ENCODE measurements around the gene BUB1. TPM values are rescaled to one million over a fixed set of nuclear protein-coding genes. Genes with fewer than 3 reads are reported as not detected.

BUB1 gene
- total and polyA plus RNA-seq, 9 of the 15 experiments (the other 6 are each of a cell fraction or from before 2014, with no cell fraction given) = 73.4 to 247 (median 118) TPM

DNA sequence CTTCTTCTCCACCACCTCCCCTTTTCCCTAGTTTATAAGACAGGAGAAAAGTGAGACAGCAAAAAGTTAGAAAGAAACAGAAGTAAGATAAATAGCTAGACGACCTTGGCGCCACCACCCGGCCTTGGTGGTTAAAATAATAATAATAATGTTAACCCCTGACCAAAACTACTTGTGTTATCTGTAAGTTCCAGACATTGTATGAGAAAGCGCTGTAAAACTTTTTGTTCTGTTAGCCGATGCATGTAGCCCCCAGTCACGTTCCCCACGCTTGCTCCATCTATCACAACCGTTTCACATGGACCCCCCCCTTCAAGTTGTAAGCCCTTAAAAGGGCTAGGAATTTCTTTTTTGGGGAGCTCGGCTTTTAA is 1.5 kb upstream of the BUB1 start (continued):
- peak; percentile 25 for TF ChIP-seq CCNT2 (IDR thresholded peaks at IDR 0.05; ENCODE audit: borderline replicate concordance, extremely low read depth, insufficient read length, low read depth, low read length)
- TF ChIP-seq EP300 (IDR thresholded peaks at IDR 0.05; ENCODE audit: low read length) = peak; percentile 71
- TF ChIP-seq EP400 (IDR thresholded peaks at IDR 0.05) = peak; percentile 48; the same call in 1 of the 2 replicates
- peak; percentile 46 for TF ChIP-seq TAF9B (IDR thresholded peaks at IDR 0.05; ENCODE audit: partially characterized antibody)
- no peak for TF ChIP-seq MED1 (CRISPR knock-in tag; IDR thresholded peaks at IDR 0.05; ENCODE audit: borderline replicate concordance)
- TF ChIP-seq TAL1 (IDR thresholded peaks at IDR 0.05) = peak; percentile 73
- no peak for TF ChIP-seq USF2 (CRISPR knock-in tag; IDR thresholded peaks at IDR 0.05)
- TF ChIP-seq, protein P1, sequence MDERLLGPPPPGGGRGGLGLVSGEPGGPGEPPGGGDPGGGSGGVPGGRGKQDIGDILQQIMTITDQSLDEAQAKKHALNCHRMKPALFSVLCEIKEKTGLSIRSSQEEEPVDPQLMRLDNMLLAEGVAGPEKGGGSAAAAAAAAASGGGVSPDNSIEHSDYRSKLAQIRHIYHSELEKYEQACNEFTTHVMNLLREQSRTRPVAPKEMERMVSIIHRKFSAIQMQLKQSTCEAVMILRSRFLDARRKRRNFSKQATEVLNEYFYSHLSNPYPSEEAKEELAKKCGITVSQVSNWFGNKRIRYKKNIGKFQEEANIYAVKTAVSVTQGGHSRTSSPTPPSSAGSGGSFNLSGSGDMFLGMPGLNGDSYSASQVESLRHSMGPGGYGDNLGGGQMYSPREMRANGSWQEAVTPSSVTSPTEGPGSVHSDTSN (CRISPR knock-in tag; IDR thresholded peaks at IDR 0.05; ENCODE audit: low read depth) = no peak
- TF ChIP-seq, protein P1 (tag; conservative IDR thresholded peaks at IDR 0.05; ENCODE audit: low read depth) = peak; percentile 74
- peak; percentile 89 for TF ChIP-seq ARID1B (IDR thresholded peaks at IDR 0.05)
- peak; percentile 76 for TF ChIP-seq TCF3 (CRISPR knock-in tag; IDR thresholded peaks at IDR 0.05)
- peak; percentile 85 for TF ChIP-seq NFE2 (IDR thresholded peaks at IDR 0.05; ENCODE audit: low read depth)
- peak; percentile 79 for TF ChIP-seq SMAD4 (CRISPR knock-in tag; conservative IDR thresholded peaks at IDR 0.05)
- TF ChIP-seq, protein P2, sequence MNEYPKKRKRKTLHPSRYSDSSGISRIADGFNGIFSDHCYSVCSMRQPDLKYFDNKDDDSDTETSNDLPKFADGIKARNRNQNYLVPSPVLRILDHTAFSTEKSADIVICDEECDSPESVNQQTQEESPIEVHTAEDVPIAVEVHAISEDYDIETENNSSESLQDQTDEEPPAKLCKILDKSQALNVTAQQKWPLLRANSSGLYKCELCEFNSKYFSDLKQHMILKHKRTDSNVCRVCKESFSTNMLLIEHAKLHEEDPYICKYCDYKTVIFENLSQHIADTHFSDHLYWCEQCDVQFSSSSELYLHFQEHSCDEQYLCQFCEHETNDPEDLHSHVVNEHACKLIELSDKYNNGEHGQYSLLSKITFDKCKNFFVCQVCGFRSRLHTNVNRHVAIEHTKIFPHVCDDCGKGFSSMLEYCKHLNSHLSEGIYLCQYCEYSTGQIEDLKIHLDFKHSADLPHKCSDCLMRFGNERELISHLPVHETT (CRISPR knock-in tag; conservative IDR thresholded peaks at IDR 0.05 in 1 of 2, IDR thresholded peaks at IDR 0.05 in 1 of 2) = peak in 1 of 2 experiments; percentile 44; a peak in 1 of 4 replicates
- TF ChIP-seq TEAD4 (IDR thresholded peaks at IDR 0.05; ENCODE audit: low read length) = peak; percentile 78
- TF ChIP-seq TEAD4 (CRISPR knock-in tag; IDR thresholded peaks at IDR 0.05; ENCODE audit: borderline replicate concordance) = no peak
- peak; percentile 16 to 26; a peak in 1 of 4 replicates for TF ChIP-seq RAD21 (CRISPR knock-in tag; conservative IDR thresholded peaks at IDR 0.05 in 1 of 2, IDR thresholded peaks at IDR 0.05 in 1 of 2)
- no peak for TF ChIP-seq SMC3 (conservative IDR thresholded peaks at IDR 0.05; ENCODE audit: insufficient read depth, low read depth, low read length)
- TF ChIP-seq MAFG (tag; conservative IDR thresholded peaks at IDR 0.05) = peak; percentile 76
- peak; percentile 18; the same call in 1 of the 2 replicates for TF ChIP-seq PKNOX1 (IDR thresholded peaks at IDR 0.05)
- peak; percentile 89 for TF ChIP-seq SOX6 (IDR thresholded peaks at IDR 0.05)
- peak; percentile 91 for TF ChIP-seq BHLHE40 (IDR thresholded peaks at IDR 0.05; ENCODE audit: low read length)
- TF ChIP-seq RBBP5 (IDR thresholded peaks at IDR 0.05; ENCODE audit: borderline replicate concordance, insufficient read depth, low read length, poor library complexity, severe bottlenecking) = peak; percentile 36
- TF ChIP-seq CBFA2T3 (IDR thresholded peaks at IDR 0.05) = peak; percentile 81
- no peak for TF ChIP-seq ZNF24 (IDR thresholded peaks at IDR 0.05)

Measured in K562 (cell line).